Neural cell (in vitro differentiated cells): ENCODE measurements around the gene FAM136A.

Experiments
- CTCF ChIP-seq: fragments of 450-650 bp; IDR thresholded peaks from 2 replicates; pipeline ENCODE4 v1.5.1; 2014; ENCODE audit warnings: antibody characterized with exemption, mild to moderate bottlenecking, moderate library complexity; ENCODE audit not compliant: poor library complexity, severe bottlenecking
- EP300 ChIP-seq: fragments of 450-650 bp; conservative IDR thresholded peaks from 2 replicates; pipeline ENCODE4 v1.6.1; 2014; ENCODE audit warnings: antibody characterized with exemption, mild to moderate bottlenecking, moderate library complexity; ENCODE audit not compliant: poor library complexity, severe bottlenecking
- EZH2 ChIP-seq: fragments of 200-600, 300-800 bp; shearing (Covaris generic), sonication (generic); IDR thresholded peaks from 2 replicates; pipeline ENCODE4 v1.6.1; 2014; ENCODE audit warnings: antibody characterized with exemption, low read length, borderline replicate concordance, mild to moderate bottlenecking; ENCODE audit not compliant: insufficient read depth, poor library complexity, severe bottlenecking
- POLR2AphosphoS5 ChIP-seq: IDR thresholded peaks from 2 replicates; pipeline ENCODE4 v1.6.1; 2012
- RAD21 ChIP-seq: fragments of 450-650 bp; conservative IDR thresholded peaks from 2 replicates; pipeline ENCODE4 v1.6.1; 2014; ENCODE audit warnings: antibody characterized with exemption, mild to moderate bottlenecking, moderate library complexity
- REST ChIP-seq: IDR thresholded peaks from 2 replicates; pipeline ENCODE4 v1.6.1; 2012; ENCODE audit warnings: borderline replicate concordance
- SMC3 ChIP-seq: fragments of 450-650 bp; conservative IDR thresholded peaks from 2 replicates; pipeline ENCODE4 v1.6.1; 2014; ENCODE audit warnings: antibody characterized with exemption, mild to moderate bottlenecking, moderate library complexity; ENCODE audit not compliant: poor library complexity
- TAF1 ChIP-seq: IDR thresholded peaks from 2 replicates; pipeline ENCODE4 v1.6.1; 2012; ENCODE audit warnings: low read depth

GRCh38 chr2:70280242-70280798, 21.5 kb downstream of the FAM136A start:
- TF ChIP-seq CTCF (no peak), REST (no peak), POLR2AphosphoS5 (no peak), TAF1 (no peak), EP300 (no peak), EZH2 (no peak), RAD21 (no peak), SMC3 (no peak)
